ENCODE results near the gene HCN1.
A peak's percentile ranks its signal among the peaks of the same experiment; 100 is the strongest.
"Not testable (repeated sequence)": the region's sequence is repeated elsewhere in the genome, so short reads cannot be mapped to it uniquely, and the experiment has no call there.

HCN1 gene

GRCh38 chr5:45533663-45534062 lies 162.5 kb downstream of the HCN1 start:
- no peak overlapping the region for H3K4me3 ChIP-seq (ENCODE audit: low read length)
- WGBS (ENCODE audit: insufficient coverage, insufficient read length): no CpG with 5 or more reads among the region's 1 CpG
- no peaks in the 10 kb centered on the region for H3K9me3 ChIP-seq (ENCODE audit: control insufficient read depth, insufficient read depth, low read length)
- H3K36me3 ChIP-seq (ENCODE audit: control insufficient read depth, insufficient read depth, low read length): no peaks in the 10 kb centered on the region
- no peak for DNase-seq (ENCODE audit: low read depth, low spot score)
- H3K27ac ChIP-seq (ENCODE audit: low read length): no peak overlapping the region
- no peaks in the 10 kb centered on the region for H3K27me3 ChIP-seq (ENCODE audit: control insufficient read depth, insufficient read depth, low read length)
- H3K4me1 ChIP-seq (ENCODE audit: control insufficient read depth, insufficient read depth, low read length): peaks cover 1% of the 10 kb centered on the region; the same call in 1 of the 2 replicates

- H3K36me3 ChIP-seq (ENCODE audit: control insufficient read depth, insufficient read depth, low read length): no peaks in the 10 kb centered on the region
- no peak overlapping the region for H3K27ac ChIP-seq (ENCODE audit: low read length)
- no peaks in the 10 kb centered on the region for H3K27me3 ChIP-seq (ENCODE audit: control insufficient read depth, insufficient read depth, low read length)
Observed at GRCh38 chr5:45532826-45533624, 163.2 kb downstream of the HCN1 start.

DNA sequence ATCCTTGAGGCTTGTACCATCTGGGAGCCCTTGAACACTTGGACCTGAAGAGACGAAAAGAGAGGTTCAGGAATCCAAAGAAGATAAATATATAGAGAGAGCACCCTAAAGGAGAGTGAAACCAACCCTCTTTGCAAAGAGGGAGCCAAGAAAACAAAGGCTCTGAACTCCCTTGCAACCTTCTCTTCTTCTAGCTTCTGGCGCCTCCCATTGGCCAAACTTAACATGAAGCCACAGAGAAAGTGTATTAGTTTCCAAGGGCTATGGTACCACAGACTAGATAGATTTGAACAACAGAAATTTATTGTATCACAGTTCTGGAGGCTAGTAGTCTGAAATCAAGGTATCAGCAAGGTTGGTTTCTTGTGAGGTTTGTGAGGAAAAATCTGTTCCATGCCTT lies 175.1 kb downstream of the HCN1 start:
- peak; percentile 52 for DNase-seq (ENCODE audit: low read depth, low spot score)
- Histone ChIP-seq H3K4me1 (ENCODE audit: control insufficient read depth, insufficient read depth, low read length) (no peaks in the 10 kb centered on the region), H3K9me3 (ENCODE audit: control insufficient read depth, insufficient read depth, low read length) (no peaks in the 10 kb centered on the region), H3K27me3 (ENCODE audit: control insufficient read depth, insufficient read depth, low read length) (no peaks in the 10 kb centered on the region), H3K4me3 (ENCODE audit: low read length) (no peak overlapping the region), H3K27ac (ENCODE audit: low read length) (no peak overlapping the region), H3K36me3 (ENCODE audit: control insufficient read depth, insufficient read depth, low read length) (no peaks in the 10 kb centered on the region)
- no CpG with 5 or more reads among the region's 2 CpGs for WGBS (ENCODE audit: insufficient coverage, insufficient read length)

More at GRCh38 chr5:45532826-45533624, 163.2 kb downstream of the HCN1 start:
- no peak for DNase-seq (ENCODE audit: low read depth, low spot score)
- WGBS (ENCODE audit: insufficient coverage, insufficient read length): no CpG with 5 or more reads among the region's 4 CpGs
- H3K4me3 ChIP-seq (ENCODE audit: low read length): no peak overlapping the region
- H3K9me3 ChIP-seq (ENCODE audit: control insufficient read depth, insufficient read depth, low read length): no peaks in the 10 kb centered on the region
- H3K4me1 ChIP-seq (ENCODE audit: control insufficient read depth, insufficient read depth, low read length): peaks cover 1% of the 10 kb centered on the region; the same call in 1 of the 2 replicates

DNA sequence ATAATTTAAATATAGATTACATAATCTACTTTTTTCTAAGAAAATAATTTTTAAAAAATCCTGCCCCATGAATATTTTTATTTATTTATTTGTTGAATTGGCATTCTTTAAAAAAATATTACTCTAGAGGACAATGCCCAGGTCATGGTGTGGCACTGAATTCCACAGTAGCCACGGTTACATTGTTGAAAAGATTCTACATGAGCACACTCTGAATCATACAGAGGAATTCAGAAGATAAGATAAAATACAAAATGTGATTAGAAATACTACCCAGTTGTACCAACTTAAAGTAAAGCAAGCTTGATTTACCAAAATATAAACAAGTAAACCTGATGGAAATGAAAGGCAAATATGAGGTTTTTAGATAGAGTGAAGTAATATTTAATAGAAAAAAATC lies 183.7 kb downstream of the HCN1 start:
- no CpG with 5 or more reads among the region's 1 CpG for WGBS (ENCODE audit: insufficient coverage, insufficient read length)
- DNase-seq (ENCODE audit: low read depth, low spot score): no peak
- H3K9me3 ChIP-seq (ENCODE audit: control insufficient read depth, insufficient read depth, low read length): no peaks in the 10 kb centered on the region
- no peak overlapping the region for H3K27ac ChIP-seq (ENCODE audit: low read length)
- no peaks in the 10 kb centered on the region for H3K36me3 ChIP-seq (ENCODE audit: control insufficient read depth, insufficient read depth, low read length)
- no peak overlapping the region for H3K4me3 ChIP-seq (ENCODE audit: low read length)
- H3K27me3 ChIP-seq (ENCODE audit: control insufficient read depth, insufficient read depth, low read length): no peaks in the 10 kb centered on the region
- H3K4me1 ChIP-seq (ENCODE audit: control insufficient read depth, insufficient read depth, low read length): no peaks in the 10 kb centered on the region

GRCh38 chr5:45509371-45509770 lies 186.8 kb downstream of the HCN1 start:
- Histone ChIP-seq H3K9me3 (ENCODE audit: control insufficient read depth, insufficient read depth, low read length) (no peaks in the 10 kb centered on the region), H3K4me1 (ENCODE audit: control insufficient read depth, insufficient read depth, low read length) (no peaks in the 10 kb centered on the region), H3K27ac (ENCODE audit: low read length) (no peak overlapping the region), H3K36me3 (ENCODE audit: control insufficient read depth, insufficient read depth, low read length) (no peaks in the 10 kb centered on the region), H3K27me3 (ENCODE audit: control insufficient read depth, insufficient read depth, low read length) (no peaks in the 10 kb centered on the region), H3K4me3 (ENCODE audit: low read length) (no peak overlapping the region)
- DNase-seq (ENCODE audit: low read depth, low spot score): no peak
- WGBS (ENCODE audit: insufficient coverage, insufficient read length): no CpG with 5 or more reads among the region's 2 CpGs

DNA sequence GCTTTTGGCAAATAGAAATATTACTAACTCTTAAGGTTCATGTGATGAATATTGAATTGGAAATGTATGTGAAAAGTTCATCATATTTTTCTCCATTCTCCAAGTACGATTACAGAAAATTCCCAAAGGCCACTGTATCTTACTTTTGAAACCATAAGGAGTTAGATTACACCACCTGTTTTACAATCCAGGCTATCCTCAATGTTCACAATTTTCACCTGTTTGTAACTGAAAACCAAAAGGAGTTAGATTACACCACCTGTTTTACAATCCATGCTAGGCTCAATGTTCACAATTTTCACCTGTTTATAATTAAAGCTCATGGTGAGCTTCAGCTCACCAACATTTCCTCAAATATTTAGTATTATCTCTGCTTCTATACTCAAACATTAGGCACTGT lies 188.0 kb downstream of the HCN1 start:
- no CpG with 5 or more reads among the region's 1 CpG for WGBS (ENCODE audit: insufficient coverage, insufficient read length)
- no peaks in the 10 kb centered on the region for H3K9me3 ChIP-seq (ENCODE audit: control insufficient read depth, insufficient read depth, low read length)
- no peak for DNase-seq (ENCODE audit: low read depth, low spot score)
- no peaks in the 10 kb centered on the region for H3K4me1 ChIP-seq (ENCODE audit: control insufficient read depth, insufficient read depth, low read length)
- no peaks in the 10 kb centered on the region for H3K36me3 ChIP-seq (ENCODE audit: control insufficient read depth, insufficient read depth, low read length)
- H3K27me3 ChIP-seq (ENCODE audit: control insufficient read depth, insufficient read depth, low read length): no peaks in the 10 kb centered on the region
- H3K27ac ChIP-seq (ENCODE audit: low read length): no peak overlapping the region
- no peak overlapping the region for H3K4me3 ChIP-seq (ENCODE audit: low read length)

GRCh38 chr5:45507178-45507577 lies 189.0 kb downstream of the HCN1 start:
- Histone ChIP-seq H3K4me3 (ENCODE audit: low read length) (no peak overlapping the region), H3K9me3 (ENCODE audit: control insufficient read depth, insufficient read depth, low read length) (no peaks in the 10 kb centered on the region)
- no peak for DNase-seq (ENCODE audit: low read depth, low spot score)

DNA sequence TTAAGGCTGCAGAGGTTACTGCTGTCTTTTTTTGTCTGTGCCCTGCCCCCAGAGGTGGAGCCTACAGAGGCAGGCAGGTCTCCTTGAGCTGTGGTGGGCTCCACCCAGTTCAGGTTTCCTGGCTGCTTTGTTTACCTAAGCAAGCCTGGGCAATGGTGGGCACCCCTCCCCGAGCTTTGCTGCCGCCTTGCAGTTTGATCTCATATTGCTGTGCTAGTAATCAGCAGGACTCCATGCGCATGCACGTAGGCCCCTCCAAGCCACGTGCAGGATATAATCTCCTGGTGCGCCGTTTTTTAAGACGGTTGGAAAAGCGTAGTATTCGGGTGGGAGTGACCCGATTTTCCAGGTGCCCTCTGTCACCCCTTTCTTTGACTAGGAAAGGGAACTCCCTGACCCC lies 197.2 kb downstream of the HCN1 start:
- WGBS (ENCODE audit: insufficient coverage, insufficient read length): no CpG with 5 or more reads among the region's 11 CpGs
- DNase-seq (ENCODE audit: low read depth, low spot score); H3K4me3 ChIP-seq (ENCODE audit: low read length); H3K9me3 ChIP-seq (ENCODE audit: control insufficient read depth, insufficient read depth, low read length); H3K27ac ChIP-seq (ENCODE audit: low read length); H3K27me3 ChIP-seq (ENCODE audit: control insufficient read depth, insufficient read depth, low read length); H3K36me3 ChIP-seq (ENCODE audit: control insufficient read depth, insufficient read depth, low read length); H3K4me1 ChIP-seq (ENCODE audit: control insufficient read depth, insufficient read depth, low read length): not testable (repeated sequence)

More at GRCh38 chr5:45507178-45507577, 189.0 kb downstream of the HCN1 start:
- no peaks in the 10 kb centered on the region for H3K27me3 ChIP-seq (ENCODE audit: control insufficient read depth, insufficient read depth, low read length)
- WGBS (ENCODE audit: insufficient coverage, insufficient read length): no CpG with 5 or more reads among the region's 1 CpG
- no peak overlapping the region for H3K27ac ChIP-seq (ENCODE audit: low read length)
- H3K4me1 ChIP-seq (ENCODE audit: control insufficient read depth, insufficient read depth, low read length): no peaks in the 10 kb centered on the region
- no peaks in the 10 kb centered on the region for H3K36me3 ChIP-seq (ENCODE audit: control insufficient read depth, insufficient read depth, low read length)

DNA sequence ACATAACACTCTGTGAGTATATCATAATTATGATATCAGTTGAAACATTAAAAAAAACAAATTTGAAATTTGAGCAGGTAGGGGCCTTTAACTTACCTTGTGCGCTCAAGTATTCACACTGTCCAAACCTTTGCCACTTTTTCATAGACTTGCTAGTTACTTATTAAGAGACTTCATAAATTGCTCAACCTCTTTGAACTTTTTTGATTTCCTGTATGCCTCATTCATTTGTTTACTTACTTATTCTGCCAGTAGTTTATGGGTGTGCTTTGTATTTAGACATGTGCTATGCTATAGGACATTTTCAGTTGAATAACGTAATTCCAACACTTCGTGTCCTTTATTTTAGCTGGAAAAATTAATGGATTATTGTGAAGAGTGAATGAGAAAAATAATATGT lies 204.8 kb downstream of the HCN1 start:
- Histone ChIP-seq H3K27me3 (ENCODE audit: control insufficient read depth, insufficient read depth, low read length) (no peaks in the 10 kb centered on the region), H3K9me3 (ENCODE audit: control insufficient read depth, insufficient read depth, low read length) (no peaks in the 10 kb centered on the region), H3K27ac (ENCODE audit: low read length) (no peak overlapping the region), H3K4me3 (ENCODE audit: low read length) (no peak overlapping the region), H3K36me3 (ENCODE audit: control insufficient read depth, insufficient read depth, low read length) (no peaks in the 10 kb centered on the region), H3K4me1 (ENCODE audit: control insufficient read depth, insufficient read depth, low read length) (no peaks in the 10 kb centered on the region)
- WGBS (ENCODE audit: insufficient coverage, insufficient read length): no CpG with 5 or more reads among the region's 3 CpGs
- DNase-seq (ENCODE audit: low read depth, low spot score): no peak

DNA sequence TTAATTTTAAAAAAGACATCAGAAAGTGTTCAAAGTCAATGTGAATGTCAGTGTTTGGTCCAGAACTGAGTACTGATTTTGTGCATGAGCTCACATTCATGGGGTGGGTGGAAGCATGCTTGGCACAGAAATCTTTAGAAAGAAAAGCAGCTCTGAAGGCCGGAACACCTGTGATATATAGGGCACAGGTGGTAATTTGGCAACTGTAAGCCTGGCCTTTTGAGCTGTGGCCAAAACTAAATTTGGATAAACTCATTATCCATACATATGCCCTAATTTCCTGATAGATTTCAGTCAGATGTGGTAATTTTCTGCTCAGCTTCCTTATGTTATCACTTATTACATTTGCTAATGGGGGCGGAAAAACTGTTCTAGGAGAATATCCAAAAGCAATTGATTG lies 211.4 kb downstream of the HCN1 start:
- Histone ChIP-seq H3K9me3 (ENCODE audit: control insufficient read depth, insufficient read depth, low read length) (no peaks in the 10 kb centered on the region), H3K4me1 (ENCODE audit: control insufficient read depth, insufficient read depth, low read length) (no peaks in the 10 kb centered on the region), H3K4me3 (ENCODE audit: low read length) (no peak overlapping the region), H3K36me3 (ENCODE audit: control insufficient read depth, insufficient read depth, low read length) (no peaks in the 10 kb centered on the region), H3K27ac (ENCODE audit: low read length) (no peak overlapping the region), H3K27me3 (ENCODE audit: control insufficient read depth, insufficient read depth, low read length) (no peaks in the 10 kb centered on the region)
- WGBS (ENCODE audit: insufficient coverage, insufficient read length): no CpG with 5 or more reads among the region's 2 CpGs
- DNase-seq (ENCODE audit: low read depth, low spot score): no peak

DNA sequence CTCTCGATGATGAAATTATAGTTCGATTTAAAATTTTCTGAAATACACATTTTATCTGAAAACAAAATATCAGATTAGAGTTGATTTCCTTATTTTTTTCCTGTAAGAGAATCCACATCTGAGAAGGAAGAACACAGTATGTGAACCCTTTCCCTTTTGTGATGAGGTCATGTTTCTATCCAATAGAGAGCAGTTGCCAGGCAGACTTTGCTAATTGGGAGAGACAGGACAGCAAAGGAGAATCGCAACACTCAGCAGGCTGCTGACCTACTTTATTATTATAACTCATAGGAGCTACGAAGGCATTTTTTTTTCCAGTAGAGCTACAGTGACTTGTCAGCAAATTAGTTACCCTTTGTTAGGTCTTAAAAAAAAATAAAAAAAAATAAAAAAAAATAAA lies 242.1 kb downstream of the HCN1 start:
- Histone ChIP-seq H3K4me3 (ENCODE audit: low read length) (no peak overlapping the region), H3K36me3 (ENCODE audit: control insufficient read depth, insufficient read depth, low read length) (no peaks in the 10 kb centered on the region), H3K9me3 (ENCODE audit: control insufficient read depth, insufficient read depth, low read length) (no peaks in the 10 kb centered on the region), H3K27me3 (ENCODE audit: control insufficient read depth, insufficient read depth, low read length) (no peaks in the 10 kb centered on the region), H3K27ac (ENCODE audit: low read length) (no peak overlapping the region), H3K4me1 (ENCODE audit: control insufficient read depth, insufficient read depth, low read length) (no peaks in the 10 kb centered on the region)
- DNase-seq (ENCODE audit: low read depth, low spot score): peak; percentile 18
- no CpG with 5 or more reads among the region's 4 CpGs for WGBS (ENCODE audit: insufficient coverage, insufficient read length)
